ENCODE measurements around the gene DEPP1.

- TF ChIP-seq CTCF (conservative IDR thresholded peaks at IDR 0.05; ENCODE audit: low read depth, low read length) = no peak
- TF ChIP-seq SMC3 (IDR thresholded peaks at IDR 0.05; ENCODE audit: low read depth, low read length) = no peak
- no peak for TF ChIP-seq BHLHE40 (IDR thresholded peaks at IDR 0.05; ENCODE audit: low read depth, low read length)
- no peak for TF ChIP-seq RCOR1 (IDR thresholded peaks at IDR 0.05; ENCODE audit: insufficient replicate concordance, low read length)
- TF ChIP-seq RFX5 (IDR thresholded peaks at IDR 0.05; ENCODE audit: low read depth, low read length) = no peak
- TF ChIP-seq USF2 (IDR thresholded peaks at IDR 0.05; ENCODE audit: low read depth, low read length) = no peak
- no peak for TF ChIP-seq NFE2L2 (IDR thresholded peaks at IDR 0.05; ENCODE audit: low read depth, low read length)
- no peak for TF ChIP-seq MXI1 (IDR thresholded peaks at IDR 0.05; ENCODE audit: borderline replicate concordance, low read depth, low read length)
- no peak for TF ChIP-seq ELK1 (IDR thresholded peaks at IDR 0.05; ENCODE audit: borderline replicate concordance, low read depth, low read length)
- TF ChIP-seq POLR2A (IDR thresholded peaks at IDR 0.05; ENCODE audit: low read depth, low read length) = no peak
- TF ChIP-seq MAZ (IDR thresholded peaks at IDR 0.05; ENCODE audit: borderline replicate concordance, low read depth, low read length) = no peak
Observed at GRCh38 chr10:44994752-44995530, 16.3 kb upstream of the DEPP1 start.

Measured in IMR-90 (cell line).